Adrenal gland (tissue), 5 donors: ENCODE results near the gene DNAAF5.

Experiments
- POLR2A ChIP-seq, 2 donors: fragments of 450-650 bp; IDR thresholded peaks; one replicate each; pipeline ENCODE4 v1.6.1; 2017; ENCODE audit warnings: antibody characterized with exemption in 2 of 2, mild to moderate bottlenecking in 2 of 2, moderate library complexity in 1 of 2
- TF ChIP-seq, protein P1 (sequence below), 6 experiments: fragments of 450-650 bp in 4 of 6; fragments of 200-600 bp in 2 of 6; sonication (generic) in 1 of 6; IDR thresholded peaks; 1 replicate in 5 of 6; 2 replicates in 1 of 6; pipeline versions ENCODE4 v1.5.1 to v1.8.0; 2016 to 2021; ENCODE audit warnings: antibody characterized with exemption in 6 of 6, mild to moderate bottlenecking in 2 of 6, moderate library complexity in 1 of 6
- donor health status: DM: no; HTN: no; CAD: no.

- TF ChIP-seq, protein P1, sequence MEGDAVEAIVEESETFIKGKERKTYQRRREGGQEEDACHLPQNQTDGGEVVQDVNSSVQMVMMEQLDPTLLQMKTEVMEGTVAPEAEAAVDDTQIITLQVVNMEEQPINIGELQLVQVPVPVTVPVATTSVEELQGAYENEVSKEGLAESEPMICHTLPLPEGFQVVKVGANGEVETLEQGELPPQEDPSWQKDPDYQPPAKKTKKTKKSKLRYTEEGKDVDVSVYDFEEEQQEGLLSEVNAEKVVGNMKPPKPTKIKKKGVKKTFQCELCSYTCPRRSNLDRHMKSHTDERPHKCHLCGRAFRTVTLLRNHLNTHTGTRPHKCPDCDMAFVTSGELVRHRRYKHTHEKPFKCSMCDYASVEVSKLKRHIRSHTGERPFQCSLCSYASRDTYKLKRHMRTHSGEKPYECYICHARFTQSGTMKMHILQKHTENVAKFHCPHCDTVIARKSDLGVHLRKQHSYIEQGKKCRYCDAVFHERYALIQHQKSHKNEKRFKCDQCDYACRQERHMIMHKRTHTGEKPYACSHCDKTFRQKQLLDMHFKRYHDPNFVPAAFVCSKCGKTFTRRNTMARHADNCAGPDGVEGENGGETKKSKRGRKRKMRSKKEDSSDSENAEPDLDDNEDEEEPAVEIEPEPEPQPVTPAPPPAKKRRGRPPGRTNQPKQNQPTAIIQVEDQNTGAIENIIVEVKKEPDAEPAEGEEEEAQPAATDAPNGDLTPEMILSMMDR (IDR thresholded peaks at IDR 0.05): no peak
- no peak for TF ChIP-seq POLR2A (IDR thresholded peaks at IDR 0.05)
Measured at GRCh38 chr7:716222-716621, 10.3 kb upstream of the DNAAF5 start.
